GM21390 (cell line): ENCODE data around the gene ASTN2.

Source experiments
- ATAC-seq: cut with Tn5 transposase; IDR thresholded peaks from one replicate; pipeline ENCODE4 v1.9.1; 2021; ENCODE audit not compliant: unreplicated experiment

The ASTN2 gene

GRCh38 chr9:116499986-116500871, 914.6 kb downstream of the ASTN2 start:
- ATAC-seq, result no peak

DNA sequence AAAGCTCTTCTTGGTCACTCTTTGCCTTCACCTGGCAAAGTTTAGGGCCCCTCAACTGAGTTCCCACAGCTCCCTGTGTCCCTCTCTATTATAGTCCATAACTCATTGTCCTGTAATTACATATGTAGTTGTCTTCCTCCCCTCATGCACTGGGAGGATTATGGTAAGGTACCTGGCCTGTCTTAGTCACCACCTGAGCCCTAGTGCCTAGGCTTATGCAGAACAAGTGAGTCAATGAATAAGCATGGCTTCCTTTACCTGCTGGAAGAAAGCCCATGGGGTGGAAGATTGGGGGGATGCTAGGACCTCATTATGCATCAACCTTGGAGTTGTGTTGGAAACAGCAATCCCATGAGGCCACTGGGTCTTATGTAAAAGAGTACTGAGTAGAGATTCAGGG, 915.4 kb downstream of the ASTN2 start:
- no peak for ATAC-seq

GRCh38 chr9:116497095-116497890, 917.6 kb downstream of the ASTN2 start:
- no peak for ATAC-seq

DNA sequence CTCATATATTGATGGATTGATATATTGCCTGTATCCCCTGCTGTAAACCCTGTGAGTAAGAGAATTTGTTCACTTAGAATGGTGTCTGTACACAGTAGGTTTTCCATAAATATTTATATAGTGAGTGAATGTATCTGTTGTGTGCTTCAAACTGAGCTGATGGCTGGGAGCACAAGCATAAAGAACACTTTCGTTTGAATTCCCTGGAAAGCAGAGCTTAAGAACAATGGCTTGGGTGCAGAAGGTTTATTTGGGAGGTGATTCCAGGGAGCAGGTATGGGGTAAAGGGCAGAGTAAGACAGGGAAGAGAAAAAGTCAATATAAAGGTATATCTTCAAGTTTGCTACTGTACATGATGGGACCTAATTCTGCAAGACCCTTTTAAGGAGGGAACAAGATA, 918.7 kb downstream of the ASTN2 start:
- ATAC-seq, result no peak

DNA sequence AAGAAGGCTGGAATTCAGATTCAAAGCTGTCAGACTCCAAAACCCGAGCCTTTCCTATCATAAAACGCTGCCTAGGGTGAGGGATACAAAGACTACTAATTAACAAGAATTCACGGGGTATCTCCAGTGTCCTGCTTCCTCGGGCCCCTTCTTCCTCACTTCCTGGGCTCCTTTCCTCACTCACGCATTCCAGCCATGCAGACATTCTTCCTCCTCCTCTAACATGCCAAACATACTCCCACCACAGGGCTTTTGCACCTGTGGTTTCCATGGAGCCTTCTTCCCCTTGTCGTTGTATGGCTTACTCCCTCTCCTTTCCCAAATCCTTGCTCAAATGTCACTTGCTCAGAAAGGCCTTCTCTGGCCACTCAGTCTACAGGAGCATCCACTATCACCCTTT, 919.1 kb downstream of the ASTN2 start:
- ATAC-seq, result no peak

GRCh38 chr9:116494815-116495634, 919.8 kb downstream of the ASTN2 start:
- ATAC-seq, result peak; percentile 62

DNA sequence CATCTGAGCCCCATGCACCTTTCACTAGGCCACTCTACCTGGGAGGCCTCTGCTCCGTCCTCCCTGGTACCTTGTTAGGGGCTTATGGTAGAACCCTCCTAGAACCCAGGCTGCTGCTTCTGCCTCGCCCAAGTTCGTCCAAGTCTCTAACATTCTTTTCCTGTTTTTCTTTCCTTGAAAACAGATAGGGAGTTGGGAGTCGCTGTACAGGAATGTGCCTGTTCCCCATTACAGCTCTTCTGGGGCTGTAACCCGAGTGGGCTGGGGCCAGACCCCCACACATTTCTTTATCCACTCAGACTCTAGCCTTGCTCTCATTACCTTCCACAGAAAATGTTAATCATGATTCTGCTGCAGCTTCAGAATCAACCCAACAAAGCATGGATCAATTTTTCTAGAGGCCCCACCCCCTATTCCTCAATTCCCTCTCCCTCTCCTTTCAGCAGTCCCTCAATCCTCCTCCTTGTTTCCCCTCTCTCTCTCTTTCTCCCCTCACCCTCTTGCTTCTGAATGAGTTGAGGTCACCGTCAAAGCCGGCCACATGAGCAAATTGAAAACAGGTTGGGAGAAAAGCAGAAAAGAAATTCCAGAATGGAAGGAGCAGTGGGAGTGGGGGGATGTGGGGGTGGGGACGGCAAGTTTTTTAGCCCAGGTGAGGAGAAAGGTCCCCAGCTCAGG, 921.5 kb downstream of the ASTN2 start:
- ATAC-seq, result no peak

DNA sequence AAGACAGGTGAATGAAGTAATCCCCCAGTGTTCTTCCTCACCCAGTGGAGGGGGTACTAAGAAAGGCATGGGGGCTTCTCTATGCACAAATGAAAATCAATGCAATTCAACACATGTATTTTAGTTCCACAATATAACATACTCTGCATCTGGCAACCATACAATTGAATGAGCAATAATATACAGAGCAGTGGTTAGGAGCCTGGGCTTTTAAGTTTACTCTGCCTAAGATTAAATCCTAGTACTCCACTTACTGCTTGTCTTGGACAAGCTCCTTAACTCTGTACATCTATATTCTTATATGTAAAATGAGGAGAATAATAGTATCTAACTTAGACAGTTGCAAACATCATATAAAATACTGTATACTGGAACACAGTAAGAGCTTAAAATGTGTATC, 923.2 kb downstream of the ASTN2 start:
- ATAC-seq, result no peak

GRCh38 chr9:116491219-116491618, 923.6 kb downstream of the ASTN2 start:
- ATAC-seq, result no peak

DNA sequence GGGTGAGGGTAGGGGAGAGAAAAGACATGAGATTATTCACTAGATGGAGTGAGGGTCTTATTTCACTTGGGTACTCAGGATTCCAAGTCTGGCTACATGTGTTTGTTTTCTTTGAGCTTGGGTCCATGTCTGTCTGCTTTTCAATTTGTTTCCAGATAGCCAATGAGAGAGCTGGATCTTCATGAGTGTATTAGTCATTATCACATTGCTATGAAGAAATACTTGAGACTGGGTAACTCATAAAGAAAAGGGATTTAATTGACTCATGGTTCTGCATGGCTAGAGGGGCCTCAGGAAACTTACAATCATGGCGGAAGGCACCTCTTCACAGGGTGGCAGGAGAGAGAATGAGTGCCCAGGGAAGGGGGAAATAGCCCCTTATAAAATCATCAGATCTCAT, 924.5 kb downstream of the ASTN2 start:
- no peak for ATAC-seq

DNA sequence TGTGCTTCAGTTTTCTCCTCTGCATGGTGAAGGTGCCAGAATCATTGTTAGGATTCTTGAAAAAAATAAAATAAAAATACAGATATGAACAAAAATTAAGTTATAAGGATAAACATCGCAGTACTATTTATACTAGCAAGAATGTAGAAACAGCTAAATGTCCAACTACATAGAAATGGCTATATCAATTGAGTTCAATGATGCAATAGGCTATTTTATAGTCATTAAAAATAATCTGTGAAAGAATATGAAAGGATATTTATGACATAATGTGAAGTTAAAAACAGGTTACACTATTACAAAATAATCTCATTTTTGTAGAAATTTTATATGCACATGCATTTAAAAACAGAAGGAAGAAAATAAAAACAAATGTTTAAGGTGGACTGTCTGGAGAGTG, 926.5 kb downstream of the ASTN2 start:
- ATAC-seq, result no peak

DNA sequence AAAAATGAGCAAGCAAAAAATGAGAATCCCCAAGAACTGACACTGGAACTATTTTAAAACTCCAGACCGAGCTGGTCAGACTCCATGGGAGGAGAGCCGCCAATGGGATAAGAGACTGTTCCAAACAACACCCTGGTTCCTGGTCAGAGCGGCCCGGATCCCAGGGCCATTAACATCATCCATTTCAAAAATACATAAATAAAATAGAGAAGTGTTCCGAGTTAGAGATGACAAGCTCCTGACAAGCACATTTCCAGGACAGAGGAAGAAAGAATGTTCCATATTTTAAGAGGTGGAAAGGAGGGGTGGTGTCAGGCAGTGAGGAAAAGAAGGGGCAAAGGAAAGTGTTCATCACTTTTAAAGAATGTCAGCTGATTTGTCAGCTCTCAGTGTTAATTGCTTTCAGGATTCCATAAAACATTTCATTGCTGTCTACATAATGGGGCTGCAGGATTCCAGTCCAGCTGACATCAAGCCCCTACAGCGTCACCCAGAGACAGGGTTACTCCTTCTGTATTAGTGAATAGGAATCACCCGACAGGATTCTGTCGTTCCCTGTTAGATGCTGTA, 930.3 kb downstream of the ASTN2 start:
- no peak for ATAC-seq

GRCh38 chr9:116483622-116484491, 931.0 kb downstream of the ASTN2 start:
- ATAC-seq, result no peak

GRCh38 chr9:116482740-116483139, 932.1 kb downstream of the ASTN2 start:
- no peak for ATAC-seq

- ATAC-seq, result no peak
Measured at GRCh38 chr9:116480700-116481099, 934.2 kb downstream of the ASTN2 start.

DNA sequence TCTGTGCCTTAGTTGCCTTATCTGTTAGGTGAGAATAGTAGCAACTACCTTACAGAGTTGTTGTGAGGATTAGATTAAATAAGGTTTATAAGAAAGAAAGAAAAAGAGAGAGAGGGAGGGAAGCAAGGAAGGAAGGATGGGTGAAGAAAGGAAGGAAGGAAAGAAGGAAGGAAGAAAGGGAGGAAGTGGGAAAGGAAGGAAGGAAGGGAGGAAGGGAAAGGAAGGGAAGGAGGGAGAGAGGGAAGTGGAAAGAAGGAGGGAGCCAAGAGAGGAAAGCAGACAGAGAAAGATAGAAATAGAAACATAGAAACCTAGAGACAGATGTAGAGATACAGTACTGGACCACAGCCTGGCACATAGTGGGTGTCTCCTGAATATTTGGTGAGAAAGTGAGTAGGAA, 934.9 kb downstream of the ASTN2 start:
- ATAC-seq, result no peak

GRCh38 chr9:116479056-116479544, 935.8 kb downstream of the ASTN2 start:
- no peak for ATAC-seq

DNA sequence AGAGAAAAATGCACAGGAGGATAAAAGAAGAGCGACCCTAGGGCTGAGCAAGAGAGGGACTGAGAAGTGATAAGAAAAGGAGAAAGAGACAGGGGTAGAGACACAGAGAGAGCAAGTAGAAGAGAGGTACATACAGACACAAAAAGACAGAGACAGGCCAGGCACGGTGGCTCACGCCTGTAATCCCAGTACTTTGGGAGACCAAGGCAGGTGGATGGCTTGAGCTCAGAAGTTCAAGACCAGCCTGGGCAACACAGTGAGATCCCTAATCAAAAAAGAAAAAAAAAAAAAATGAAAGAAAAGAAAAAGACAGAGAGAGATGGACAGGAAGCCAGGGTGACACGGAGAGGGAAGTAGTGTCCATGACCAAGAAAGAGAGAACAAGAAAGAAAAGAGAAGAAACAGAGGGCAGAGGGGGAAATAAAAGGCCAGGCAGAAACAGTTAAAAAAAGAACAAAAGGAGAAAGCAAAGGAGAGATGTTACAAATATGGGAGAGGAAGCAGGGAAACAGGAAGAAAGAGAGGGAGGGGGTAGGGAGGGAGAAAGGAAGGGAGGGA, 937.2 kb downstream of the ASTN2 start:
- ATAC-seq, result no peak

- ATAC-seq, result no peak
Measured at GRCh38 chr9:116476935-116477381, 937.9 kb downstream of the ASTN2 start.
